A673 (cell line): ENCODE results near the gene IPO5. TPM values are rescaled to one million over a fixed set of nuclear protein-coding genes. Genes with fewer than 3 reads are reported as not detected.

Experiments
- BruUV-seq: library from RNA; stranded (reverse); fragments of 400-500 nt; replicated peaks from 2 replicates; lab custom pipeline; 2021; lab: Mats Ljungman, UMichigan
- CTCF ChIA-PET: fragments of 300-600 bp; sonication (Branson Sonifier 250); formaldehyde crosslinking; loops from one replicate; lab custom pipeline; 2022; ENCODE audit warnings: antibody characterized with exemption; lab: Charles Lee
- POLR2A ChIA-PET: fragments of 300-600 bp; sonication (Branson Sonifier 250); formaldehyde crosslinking; loops from one replicate; lab custom pipeline; 2022; ENCODE audit warnings: antibody characterized with exemption; ENCODE audit not compliant: low non-redundant PET; lab: Charles Lee
- DNase-seq: peaks from one replicate; pipeline ENCODE4 v3.0.0-alpha.2; 2015; ENCODE audit warnings: low spot score
- H3K27ac ChIP-seq: fragments of 200-600 bp; sonication (generic); 2 replicates; pipeline ENCODE4 v1.5.1; 2016; ENCODE audit warnings: mixed run types, low read depth, mild to moderate bottlenecking, mixed read lengths, antibody characterized with exemption, low read length; ENCODE audit not compliant: poor library complexity, severe bottlenecking
- H3K27me3 ChIP-seq: fragments of 200-600 bp; sonication (generic); replicated peaks from 2 replicates; pipeline ENCODE4 v1.6.1; 2017; ENCODE audit warnings: mixed run types, low read depth, mild to moderate bottlenecking, mixed read lengths, antibody characterized with exemption, low read length; ENCODE audit not compliant: insufficient read depth, poor library complexity
- H3K36me3 ChIP-seq: fragments of 200-600 bp; sonication (generic); 2 replicates; pipeline ENCODE4 v1.6.1; 2016; ENCODE audit warnings: mixed run types, mild to moderate bottlenecking, mixed read lengths, antibody characterized with exemption, low read length; ENCODE audit not compliant: insufficient read depth, poor library complexity, severe bottlenecking
- H3K4me1 ChIP-seq: fragments of 200-600 bp; sonication (generic); 2 replicates; pipeline ENCODE4 v1.6.1; 2017; ENCODE audit warnings: mixed run types, mild to moderate bottlenecking, mixed read lengths, antibody characterized with exemption, low read length; ENCODE audit not compliant: insufficient read depth, poor library complexity, severe bottlenecking
- H3K4me3 ChIP-seq: fragments of 200-600 bp; sonication (generic); 2 replicates; pipeline ENCODE4 v1.5.1; 2016; ENCODE audit warnings: low read depth, mixed run types, mild to moderate bottlenecking, mixed read lengths, low read length; ENCODE audit not compliant: poor library complexity, severe bottlenecking
- H3K9me3 ChIP-seq: fragments of 200-600 bp; sonication (generic); 2 replicates; pipeline ENCODE4 v1.6.1; 2016; ENCODE audit warnings: mixed run types, low read depth, mild to moderate bottlenecking, mixed read lengths, antibody characterized with exemption, low read length; ENCODE audit not compliant: poor library complexity, severe bottlenecking
- EZH2 ChIP-seq: fragments of 200-600 bp; sonication (generic); IDR thresholded peaks from 2 replicates; pipeline ENCODE4 v1.6.1; 2017; ENCODE audit warnings: borderline replicate concordance, low read depth, mild to moderate bottlenecking, mixed read lengths, antibody characterized with exemption, low read length; ENCODE audit not compliant: poor library complexity, severe bottlenecking
- intact Hi-C: fragments of 100-400 bp; cut with micrococcal nuclease; formaldehyde crosslinking; loops from one replicate; pipeline ENCODE4 v1.10.0; 2022; ENCODE audit not compliant: unreplicated experiment
- total RNA-seq: library from RNA; stranded (reverse); gene quantifications from 2 replicates; pipeline ENCODE4 v1.2.3, GENCODE V29; 2021
- TF ChIP-seq, protein P1 (sequence below): fragments of 300-800, 200-600 bp; sonication (generic); conservative IDR thresholded peaks from 2 replicates; pipeline ENCODE4 v1.5.1; 2017; ENCODE audit warnings: low read depth, mild to moderate bottlenecking, antibody characterized with exemption, low read length, moderate library complexity, mixed read lengths

The IPO5 gene
- total RNA-seq, 1 experiment from 2014 or later, result 573 TPM

DNA sequence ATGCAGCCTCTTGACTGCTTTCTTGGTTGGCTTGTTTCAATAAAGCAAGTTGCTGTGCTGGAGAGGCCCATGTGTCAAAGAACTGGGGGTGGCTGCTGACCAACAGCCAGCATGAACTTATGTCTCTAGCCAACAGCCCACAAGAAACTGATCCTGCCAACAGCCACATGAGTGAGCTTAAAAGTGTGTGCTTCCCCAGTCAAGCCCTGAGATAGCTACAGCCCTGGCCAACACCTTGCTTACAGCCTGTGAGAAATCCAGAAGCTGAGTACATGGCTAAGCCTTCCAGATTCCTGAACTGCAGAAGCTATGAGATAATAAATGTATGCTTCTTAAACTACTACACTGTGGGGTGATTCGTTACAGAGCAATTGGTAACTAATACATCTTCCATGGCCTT is 38.9 kb upstream of the IPO5 start:
- intact Hi-C loops, result no loop called here
- H3K4me1 ChIP-seq, result no peaks in the 10 kb centered on the region
- ChIA-PET POLR2A (no interaction called here), CTCF (no interaction called here)
- H3K27ac ChIP-seq, result no peak overlapping the region
- H3K9me3 ChIP-seq, result no peaks in the 10 kb centered on the region
- TF ChIP-seq EZH2, result no peak
- TF ChIP-seq, protein P1, sequence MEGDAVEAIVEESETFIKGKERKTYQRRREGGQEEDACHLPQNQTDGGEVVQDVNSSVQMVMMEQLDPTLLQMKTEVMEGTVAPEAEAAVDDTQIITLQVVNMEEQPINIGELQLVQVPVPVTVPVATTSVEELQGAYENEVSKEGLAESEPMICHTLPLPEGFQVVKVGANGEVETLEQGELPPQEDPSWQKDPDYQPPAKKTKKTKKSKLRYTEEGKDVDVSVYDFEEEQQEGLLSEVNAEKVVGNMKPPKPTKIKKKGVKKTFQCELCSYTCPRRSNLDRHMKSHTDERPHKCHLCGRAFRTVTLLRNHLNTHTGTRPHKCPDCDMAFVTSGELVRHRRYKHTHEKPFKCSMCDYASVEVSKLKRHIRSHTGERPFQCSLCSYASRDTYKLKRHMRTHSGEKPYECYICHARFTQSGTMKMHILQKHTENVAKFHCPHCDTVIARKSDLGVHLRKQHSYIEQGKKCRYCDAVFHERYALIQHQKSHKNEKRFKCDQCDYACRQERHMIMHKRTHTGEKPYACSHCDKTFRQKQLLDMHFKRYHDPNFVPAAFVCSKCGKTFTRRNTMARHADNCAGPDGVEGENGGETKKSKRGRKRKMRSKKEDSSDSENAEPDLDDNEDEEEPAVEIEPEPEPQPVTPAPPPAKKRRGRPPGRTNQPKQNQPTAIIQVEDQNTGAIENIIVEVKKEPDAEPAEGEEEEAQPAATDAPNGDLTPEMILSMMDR, result no peak
- H3K4me3 ChIP-seq, result no peak overlapping the region
- no peaks in the 10 kb centered on the region for H3K27me3 ChIP-seq
- no peaks in the 10 kb centered on the region for H3K36me3 ChIP-seq
- BruUV-seq, result no TSS peak
- no peak for DNase-seq

DNA sequence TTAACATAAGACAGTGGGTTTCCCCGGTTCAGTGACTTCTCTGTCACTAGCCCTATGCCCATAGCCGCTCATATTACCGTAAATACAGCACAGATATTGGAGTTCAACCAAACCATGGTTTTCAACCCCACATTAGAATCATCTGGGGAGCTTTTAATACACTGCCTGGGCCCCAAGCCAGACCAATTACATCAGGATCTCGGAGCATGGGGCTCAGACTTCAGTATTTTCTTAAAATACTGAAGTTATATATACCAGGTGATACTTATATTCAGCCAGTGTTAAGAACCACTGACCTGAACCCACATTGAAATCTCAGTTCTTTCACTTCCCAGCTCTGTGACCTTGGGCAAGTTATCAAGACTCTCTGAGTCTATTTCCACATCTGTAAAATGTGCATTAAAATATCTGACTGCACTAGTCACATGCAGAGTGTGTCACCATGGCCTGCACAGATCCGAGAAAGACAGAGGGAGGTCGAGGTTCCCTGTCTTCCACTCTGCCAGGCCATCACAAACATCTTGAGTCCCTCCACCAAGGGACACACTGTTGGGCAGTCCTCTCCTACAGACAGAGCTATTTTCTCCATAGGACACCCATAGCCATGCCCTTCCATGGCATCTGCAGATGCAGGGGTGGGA is 32.2 kb upstream of the IPO5 start:
- ChIA-PET CTCF (no interaction called here), POLR2A (no interaction called here)
- Histone ChIP-seq H3K27me3 (no peaks in the 10 kb centered on the region), H3K4me1 (peaks cover 17% of the 10 kb centered on the region), H3K27ac (no peak overlapping the region), H3K9me3 (no peaks in the 10 kb centered on the region), H3K36me3 (no peaks in the 10 kb centered on the region), H3K4me3 (no peak overlapping the region)
- no TSS peak for BruUV-seq
- DNase-seq, result no peak
- intact Hi-C loops, result no loop called here
- no peak for TF ChIP-seq EZH2
- TF ChIP-seq, protein P1, result no peak

DNA sequence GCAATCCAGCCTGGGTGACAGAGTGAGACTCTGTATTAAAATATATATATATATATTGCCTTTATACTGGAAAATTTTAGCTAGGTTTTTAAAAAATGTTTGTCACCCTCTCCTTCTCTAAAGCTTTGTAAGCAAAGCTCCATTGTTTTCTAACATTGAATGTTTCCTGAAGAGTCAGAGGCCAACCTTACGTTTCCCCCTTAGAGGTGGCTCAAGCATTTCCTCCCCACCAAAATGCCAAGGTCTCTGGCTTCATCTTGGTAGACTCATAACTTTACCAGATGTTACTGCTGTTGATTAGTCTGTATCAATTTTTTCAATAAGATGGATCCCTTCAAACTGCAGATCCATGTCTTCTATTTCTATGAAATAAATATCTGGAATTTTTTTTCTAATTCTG is 25.2 kb upstream of the IPO5 start:
- CTCF ChIA-PET, result no interaction called here
- BruUV-seq, result no TSS peak

More for the DNA sequence above, 25.2 kb upstream of the IPO5 start:
- TF ChIP-seq, protein P1, result no peak
- TF ChIP-seq EZH2, result no peak
- DNase-seq, result no peak
- no peaks in the 10 kb centered on the region for H3K9me3 ChIP-seq
- no peak overlapping the region for H3K27ac ChIP-seq
- H3K27me3 ChIP-seq, result no peaks in the 10 kb centered on the region
- no peak overlapping the region for H3K4me3 ChIP-seq
- intact Hi-C loops, result no loop called here
- peaks cover 14% of the 10 kb centered on the region for H3K4me1 ChIP-seq
- POLR2A ChIA-PET, result no interaction called here
- H3K36me3 ChIP-seq, result no peaks in the 10 kb centered on the region
